Kidney epithelial cell (primary cell): ENCODE data around the gene CCL18. TPM values are rescaled to one million over a fixed set of nuclear protein-coding genes. Genes with fewer than 3 reads are reported as not detected.
"Not testable (repeated sequence)": the region's sequence is repeated elsewhere in the genome, so short reads cannot be mapped to it uniquely, and the experiment has no call there.

Experiments used
- DNase-seq: peaks from one replicate; pipeline ENCODE4 v3.0.0-alpha.2; 2010; ENCODE audit warnings: low read depth
- H3K27me3 ChIP-seq: 2 replicates; pipeline ENCODE4 v1.6.0; 2011; ENCODE audit warnings: low read length; ENCODE audit not compliant: control insufficient read depth, insufficient read depth
- H3K36me3 ChIP-seq: 2 replicates; pipeline ENCODE4 v1.5.1; 2011; ENCODE audit warnings: low read length; ENCODE audit not compliant: control insufficient read depth, insufficient read depth
- H3K4me3 ChIP-seq: 2 replicates; pipeline ENCODE4 v1.5.1; 2011; ENCODE audit warnings: low read depth, mild to moderate bottlenecking, control low read depth, low read length
- total RNA-seq: library from RNA; depleted of rRNA; stranded (reverse); fragments of >200 nt; gene quantifications from 2 replicates; pipeline ENCODE4 v1.2.3, GENCODE V29; 2015
- TF ChIP-seq, protein P1 (sequence below): IDR thresholded peaks from 2 replicates; pipeline ENCODE4 v1.5.1; 2011; ENCODE audit warnings: mild to moderate bottlenecking, moderate library complexity, low read length, control low read depth, inconsistent platforms; ENCODE audit not compliant: insufficient read depth, poor library complexity, severe bottlenecking

CCL18 gene
- total RNA-seq, 1 donor from 2014 or later: not detected

DNA sequence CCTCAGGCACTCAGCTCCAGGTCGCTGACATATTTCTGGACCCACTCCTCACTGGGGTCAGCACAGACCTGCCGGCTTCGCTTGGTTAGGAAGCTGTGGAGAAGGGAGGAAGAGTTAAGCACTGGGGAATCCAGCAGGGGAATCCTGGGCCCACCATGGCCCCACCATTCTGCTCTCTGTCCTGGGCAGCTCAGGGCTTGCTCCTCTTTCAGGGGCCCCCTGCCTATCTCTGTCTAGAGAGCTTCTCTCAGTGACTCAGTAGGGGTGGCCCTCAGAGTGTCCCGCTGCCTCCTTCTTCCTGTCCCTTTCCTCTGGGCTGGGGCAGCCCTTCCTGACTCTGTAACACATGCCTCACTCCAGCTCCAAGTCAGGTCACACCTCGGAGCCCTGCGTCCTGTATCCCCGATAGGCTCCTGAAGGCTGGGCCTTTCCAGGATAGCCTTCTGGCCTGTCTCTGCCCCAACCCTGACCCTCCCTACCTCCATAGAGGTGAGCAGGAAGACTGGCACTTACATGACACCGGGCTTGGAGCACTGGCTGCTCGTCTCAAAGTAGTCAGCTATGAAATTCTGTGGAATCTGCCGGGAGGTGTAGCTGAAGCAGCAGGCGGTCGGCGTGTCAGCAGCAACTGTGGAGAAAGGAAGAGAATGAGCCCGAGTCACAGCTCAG is 24.7 kb downstream of the CCL18 start:
- Histone ChIP-seq H3K4me3 (no peak overlapping the region), H3K27me3 (peaks cover 2% of the 10 kb centered on the region), H3K36me3 (no peaks in the 10 kb centered on the region)
- TF ChIP-seq, protein P1, sequence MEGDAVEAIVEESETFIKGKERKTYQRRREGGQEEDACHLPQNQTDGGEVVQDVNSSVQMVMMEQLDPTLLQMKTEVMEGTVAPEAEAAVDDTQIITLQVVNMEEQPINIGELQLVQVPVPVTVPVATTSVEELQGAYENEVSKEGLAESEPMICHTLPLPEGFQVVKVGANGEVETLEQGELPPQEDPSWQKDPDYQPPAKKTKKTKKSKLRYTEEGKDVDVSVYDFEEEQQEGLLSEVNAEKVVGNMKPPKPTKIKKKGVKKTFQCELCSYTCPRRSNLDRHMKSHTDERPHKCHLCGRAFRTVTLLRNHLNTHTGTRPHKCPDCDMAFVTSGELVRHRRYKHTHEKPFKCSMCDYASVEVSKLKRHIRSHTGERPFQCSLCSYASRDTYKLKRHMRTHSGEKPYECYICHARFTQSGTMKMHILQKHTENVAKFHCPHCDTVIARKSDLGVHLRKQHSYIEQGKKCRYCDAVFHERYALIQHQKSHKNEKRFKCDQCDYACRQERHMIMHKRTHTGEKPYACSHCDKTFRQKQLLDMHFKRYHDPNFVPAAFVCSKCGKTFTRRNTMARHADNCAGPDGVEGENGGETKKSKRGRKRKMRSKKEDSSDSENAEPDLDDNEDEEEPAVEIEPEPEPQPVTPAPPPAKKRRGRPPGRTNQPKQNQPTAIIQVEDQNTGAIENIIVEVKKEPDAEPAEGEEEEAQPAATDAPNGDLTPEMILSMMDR: no peak
- DNase-seq: no peak

DNA sequence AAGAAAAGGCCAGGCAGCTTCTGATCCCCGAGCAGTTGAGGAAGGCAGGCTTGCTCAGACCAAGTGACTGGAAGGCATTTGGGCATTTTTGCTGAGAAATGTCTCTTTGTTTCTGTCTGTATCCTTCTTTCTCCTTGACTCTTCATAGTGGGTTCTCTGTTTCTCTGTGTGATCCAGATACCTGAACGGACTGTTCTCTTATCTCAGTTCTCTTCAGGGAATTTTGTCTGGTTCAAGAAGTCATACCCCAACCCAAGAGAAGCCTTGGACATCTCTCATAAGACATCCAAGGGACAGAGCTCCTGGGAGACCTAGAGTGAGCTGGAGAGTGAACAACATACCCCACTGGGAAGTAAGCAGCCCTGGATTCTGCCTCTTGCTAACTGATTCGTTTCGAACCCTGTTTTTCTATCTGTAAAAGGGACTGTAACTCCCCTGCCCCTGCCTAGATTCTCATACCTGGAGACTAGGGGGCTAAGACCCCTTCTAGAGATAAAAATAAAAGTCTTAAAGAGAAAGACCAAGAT is 25.3 kb downstream of the CCL18 start:
- Histone ChIP-seq H3K4me3 (no peak overlapping the region), H3K36me3 (no peaks in the 10 kb centered on the region), H3K27me3 (peaks cover 2% of the 10 kb centered on the region)
- TF ChIP-seq, protein P1: no peak
- no peak for DNase-seq

DNA sequence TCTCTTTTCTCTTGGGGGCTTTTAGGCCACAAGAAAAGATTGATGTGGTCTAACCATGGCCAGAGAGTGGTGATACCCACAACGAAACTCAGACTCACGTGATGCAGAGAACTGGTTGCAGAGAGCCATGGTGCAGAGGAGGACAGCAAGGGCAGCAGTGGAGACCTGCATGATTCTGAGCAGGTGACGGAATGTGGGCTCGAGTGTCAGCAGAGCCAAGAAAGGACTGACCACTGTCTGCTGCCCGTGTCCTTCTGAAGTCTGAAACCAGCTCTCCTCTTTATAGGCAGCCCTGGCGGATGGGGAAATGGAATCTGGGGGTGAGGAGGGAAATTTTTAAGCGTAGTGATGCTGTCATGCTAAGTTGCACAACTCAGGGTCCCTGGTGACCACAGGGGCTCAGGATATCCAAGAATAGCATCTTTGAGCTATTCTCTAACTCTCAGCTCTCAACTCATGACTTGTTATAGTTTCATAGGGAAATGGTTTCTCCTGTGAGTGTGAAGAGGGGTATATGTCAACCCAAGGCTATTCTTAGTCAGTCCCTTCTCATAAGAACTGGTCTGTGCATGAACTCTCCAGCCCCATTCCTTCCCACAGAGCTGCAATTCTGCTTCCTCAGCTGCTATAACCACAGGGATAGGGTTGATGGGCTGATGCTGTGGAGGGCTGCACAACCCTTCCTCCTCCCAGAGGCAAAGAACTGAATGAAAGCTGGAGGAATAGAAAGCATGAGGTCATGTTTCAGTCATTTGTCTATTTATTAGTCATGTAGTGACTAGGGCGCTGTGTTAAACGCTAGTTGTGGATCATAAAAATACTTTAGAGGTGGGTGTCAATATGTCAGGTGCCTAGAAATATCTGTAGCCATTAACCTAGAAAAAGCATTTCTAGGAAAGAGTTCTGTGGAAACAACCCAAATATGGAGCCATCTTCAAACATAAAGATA is 26.1 kb downstream of the CCL18 start, which contains the start of gene CCL3:
CCL3 (minus strand) TSS at position 256 of the 949 bp plus-strand sequence; CDS start at position 171, 85 bp downstream.
- Histone ChIP-seq H3K36me3 (no peaks in the 10 kb centered on the region), H3K27me3 (peaks cover 2% of the 10 kb centered on the region), H3K4me3 (no peak within 1 kb of the TSS)
- TF ChIP-seq, protein P1: no peak
- no peak for DNase-seq

DNA sequence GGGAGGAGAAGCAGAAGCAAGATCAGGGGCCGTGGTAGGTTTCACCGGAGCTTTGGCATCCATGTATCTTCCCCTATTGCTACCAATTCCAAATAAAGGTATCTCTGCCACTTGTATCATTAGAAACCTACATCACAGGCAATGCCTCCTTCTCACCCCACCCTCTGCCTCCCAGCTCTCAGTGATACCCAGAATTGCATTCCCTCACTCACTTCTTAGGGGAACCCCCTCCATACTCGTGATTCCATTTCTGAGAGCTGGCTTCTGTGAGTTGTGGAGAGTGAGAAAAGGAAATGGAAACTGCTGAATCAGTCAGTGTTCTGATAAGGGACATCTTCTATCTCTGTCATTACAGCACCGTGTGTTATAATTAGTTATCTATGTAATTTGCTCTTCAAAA is 28.2 kb downstream of the CCL18 start:
- Histone ChIP-seq H3K36me3 (no peaks in the 10 kb centered on the region), H3K27me3 (peaks cover 2% of the 10 kb centered on the region), H3K4me3 (no peak overlapping the region)
- TF ChIP-seq, protein P1: no peak
- no peak for DNase-seq

DNA sequence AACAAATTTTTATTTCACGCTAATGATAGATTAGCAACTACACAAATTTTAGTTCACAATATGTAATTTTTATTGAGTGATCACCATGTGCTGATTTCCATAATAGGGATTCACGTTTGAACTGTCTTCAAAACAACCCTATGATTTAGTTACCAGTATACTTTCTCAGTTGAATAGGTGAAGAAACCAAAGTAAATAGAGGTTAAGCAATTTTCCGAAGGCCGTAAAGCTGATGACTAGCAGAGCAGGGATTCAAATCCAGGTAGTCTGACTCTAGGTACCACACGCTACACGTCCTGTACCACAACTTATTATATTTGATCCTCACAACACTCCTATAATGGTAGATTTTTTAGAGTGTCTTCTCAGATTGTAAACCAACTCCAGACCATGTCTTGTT is 28.6 kb downstream of the CCL18 start:
- not testable (repeated sequence) for H3K27me3 ChIP-seq, H3K36me3 ChIP-seq, DNase-seq, H3K4me3 ChIP-seq

DNA sequence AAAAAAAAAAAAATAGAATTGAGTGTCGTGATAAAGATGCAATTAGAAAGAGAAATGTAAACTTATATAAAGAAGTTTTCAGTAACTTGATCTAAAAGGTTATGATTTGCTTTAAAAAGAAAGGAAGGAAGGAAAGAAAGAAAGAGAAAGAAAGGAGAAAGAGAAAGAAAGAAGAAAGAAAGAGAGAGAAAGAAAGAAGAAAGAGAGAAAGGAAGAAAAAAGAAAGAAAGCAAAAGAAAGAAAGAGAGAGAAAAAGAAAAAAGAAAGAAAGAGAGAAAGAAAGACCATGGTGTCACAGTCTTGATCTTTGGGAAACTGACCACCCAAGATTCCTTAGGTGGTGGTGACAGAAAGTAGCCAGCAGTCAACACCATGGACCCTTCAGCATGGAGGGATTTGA is 30.2 kb downstream of the CCL18 start:
- TF ChIP-seq, protein P1: no peak
- H3K4me3 ChIP-seq: no peak overlapping the region
- no peak for DNase-seq
- peaks cover 2% of the 10 kb centered on the region for H3K27me3 ChIP-seq
- H3K36me3 ChIP-seq: no peaks in the 10 kb centered on the region
